Transverse colon (tissue), 4 donors: ENCODE data around the gene SYNE1. TPM values are rescaled to one million over a fixed set of nuclear protein-coding genes. Genes with fewer than 3 reads are reported as not detected.

Experiments used
- DNase-seq: peaks from one replicate; pipeline ENCODE4 v3.0.0-alpha.2; 2019
- H3K27ac ChIP-seq, 4 donors: fragments of 200-600 bp; sonication (generic); 2 replicates each; pipeline ENCODE4 v1.5.1; 2016 to 2018; ENCODE audit warnings: inconsistent platforms in 4 of 4
- H3K27me3 ChIP-seq: fragments of 200-600 bp; sonication (generic); 2 replicates; pipeline ENCODE4 v1.5.1; 2017; ENCODE audit warnings: inconsistent platforms
- H3K36me3 ChIP-seq, 4 donors: fragments of 200-600 bp; sonication (generic); 2 replicates each; pipeline ENCODE4 v1.5.1; 2017 to 2019; ENCODE audit warnings: inconsistent platforms in 4 of 4
- H3K4me1 ChIP-seq, 4 donors: fragments of 200-600 bp; sonication (generic); 2 replicates each; pipeline ENCODE4 v1.5.1; 2017 to 2020; ENCODE audit warnings: inconsistent platforms in 4 of 4
- H3K4me3 ChIP-seq, 4 donors: fragments of 200-600 bp; sonication (generic); 1 replicate in 1 of 4; 2 replicates in 3 of 4; pipeline versions ENCODE4 v1.5.1 to v1.6.1; 2017 to 2019; ENCODE audit warnings: inconsistent platforms in 4 of 4
- H3K9me3 ChIP-seq, 2 donors: fragments of 200-600 bp; sonication (generic); 2 replicates each; pipeline ENCODE4 v1.5.1; 2017 to 2019; ENCODE audit warnings: inconsistent platforms in 2 of 2
- CTCF ChIP-seq, 5 experiments: fragments of 200-600 bp in 3 of 5; fragments of 450-650 bp in 2 of 5; sonication (generic) in 3 of 5; IDR thresholded peaks; 1 replicate in 2 of 5; 2 replicates in 3 of 5; pipeline ENCODE4 v1.5.1; 2016 to 2017; ENCODE audit warnings: antibody characterized with exemption in 5 of 5, inconsistent platforms in 3 of 5, mild to moderate bottlenecking in 2 of 5, moderate library complexity in 1 of 5
- EP300 ChIP-seq: sonication (generic); formaldehyde crosslinking; IDR thresholded peaks from one replicate; pipeline ENCODE4 v1.6.1; 2017; ENCODE audit warnings: antibody characterized with exemption, low read depth
- POLR2A ChIP-seq: fragments of 450-650 bp; IDR thresholded peaks from one replicate; pipeline ENCODE4 v1.6.1; 2016; ENCODE audit warnings: antibody characterized with exemption, mild to moderate bottlenecking, moderate library complexity
- POLR2AphosphoS5 ChIP-seq, 3 donors: sonication (generic); formaldehyde crosslinking; IDR thresholded peaks; one replicate each; pipeline ENCODE4 v1.6.1; 2016; ENCODE audit warnings: antibody characterized with exemption in 3 of 3
- WGBS, 2 donors: methylation state at CpG; one replicate each; pipeline ENCODE4 v1.1.5; 2018; ENCODE audit warnings: low coverage in 1 of 2; 5-methylcytosine and 5-hydroxymethylcytosine counted together
- in situ Hi-C, 4 donors: fragments of 200-750 bp; cut with MboI; loops; one replicate each; pipeline versions ENCODE4 v1.15.0 to v1.15.1; 2017; ENCODE audit warnings: low sequenced_read_pairs in 3 of 4, low pct_ligation_motif_present in 1 of 4, low pct_unique_long_range_greater_than_20kb in 1 of 4
- intact Hi-C: fragments of 100-400 bp; cut with DNase I; formaldehyde crosslinking; loops from one replicate; pipeline ENCODE4 v1.15.1; 2023; ENCODE audit warnings: low total_unique reads
- total RNA-seq, 4 donors: library from RNA; depleted of rRNA; stranded (reverse); fragments of >200 nt; gene quantifications; one replicate each; pipeline ENCODE4 v1.1.0, GENCODE V29; 2016

SYNE1 gene
- total RNA-seq, 4 donors from 2014 or later = 31.4 to 87.2 (median 59.7) TPM

- H3K9me3 ChIP-seq = no peaks in the 10 kb centered on the region
- WGBS, 2 donors = 57 to 69% methylated on average over 3 to 6 of the region's 6 CpGs
- DNase-seq = peak; percentile 25
- H3K36me3 ChIP-seq = no peaks in the 10 kb centered on the region
- TF ChIP-seq CTCF (IDR thresholded peaks at IDR 0.05) = no peak
- no peak for TF ChIP-seq POLR2AphosphoS5 (IDR thresholded peaks at IDR 0.05)
- no peak for TF ChIP-seq EP300
- TF ChIP-seq POLR2A = no peak
- H3K27ac ChIP-seq = no peak overlapping the region
- intact Hi-C loops = no loop called here
- H3K4me3 ChIP-seq = no peak overlapping the region
- no peaks in the 10 kb centered on the region for H3K27me3 ChIP-seq
- in situ Hi-C loops = no loop called here
- H3K4me1 ChIP-seq = no peaks in the 10 kb centered on the region
Observed at GRCh38 chr6:152309648-152310047, 327.5 kb downstream of the SYNE1 start.

DNA sequence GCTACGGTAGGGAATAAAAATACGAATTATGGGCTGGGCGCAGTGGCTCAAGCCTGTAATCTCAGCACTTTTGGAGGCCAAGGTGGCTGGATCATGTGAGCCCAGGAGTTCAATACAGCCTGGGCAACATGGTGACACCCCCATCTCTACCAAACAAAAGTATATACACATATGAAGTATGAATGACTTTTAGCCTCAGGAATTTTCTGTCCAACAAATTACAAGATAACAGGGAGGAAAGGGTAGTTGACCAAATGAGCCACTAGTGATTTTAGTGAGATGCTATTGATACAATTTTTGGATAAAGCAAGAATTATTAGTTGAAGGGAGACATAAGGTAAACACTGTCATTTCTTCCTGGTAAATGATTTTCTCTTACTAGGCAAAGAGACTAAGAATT is 328.2 kb downstream of the SYNE1 start:
- no peak overlapping the region for H3K27ac ChIP-seq
- in situ Hi-C loops (no loop called here), intact Hi-C loops (no loop called here)
- 85% methylated on average over 3 of the region's 3 CpGs; no CpG with 5 or more reads in 1 of the 2 donors for WGBS, 2 donors
- no peaks in the 10 kb centered on the region for H3K27me3 ChIP-seq
- DNase-seq = no peak
- no peaks in the 10 kb centered on the region for H3K36me3 ChIP-seq
- no peaks in the 10 kb centered on the region for H3K4me1 ChIP-seq
- TF ChIP-seq POLR2A (no peak), EP300 (no peak)
- no peak overlapping the region for H3K4me3 ChIP-seq
- H3K9me3 ChIP-seq = no peaks in the 10 kb centered on the region

- no peaks in the 10 kb centered on the region for H3K9me3 ChIP-seq
- 88 to 89% methylated on average over 5 of the region's 5 CpGs for WGBS, 2 donors
- no peaks in the 10 kb centered on the region for H3K4me1 ChIP-seq
- no peak for DNase-seq
- in situ Hi-C loops = no loop called here
- intact Hi-C loops = no loop called here
- TF ChIP-seq POLR2AphosphoS5 (IDR thresholded peaks at IDR 0.05) (no peak), POLR2A (no peak), EP300 (no peak), CTCF (IDR thresholded peaks at IDR 0.05) (no peak)
- no peaks in the 10 kb centered on the region for H3K27me3 ChIP-seq
- H3K4me3 ChIP-seq = no peak overlapping the region
- no peaks in the 10 kb centered on the region for H3K36me3 ChIP-seq
- H3K27ac ChIP-seq = no peak overlapping the region
Observed at GRCh38 chr6:152308306-152308705, 328.9 kb downstream of the SYNE1 start.

DNA sequence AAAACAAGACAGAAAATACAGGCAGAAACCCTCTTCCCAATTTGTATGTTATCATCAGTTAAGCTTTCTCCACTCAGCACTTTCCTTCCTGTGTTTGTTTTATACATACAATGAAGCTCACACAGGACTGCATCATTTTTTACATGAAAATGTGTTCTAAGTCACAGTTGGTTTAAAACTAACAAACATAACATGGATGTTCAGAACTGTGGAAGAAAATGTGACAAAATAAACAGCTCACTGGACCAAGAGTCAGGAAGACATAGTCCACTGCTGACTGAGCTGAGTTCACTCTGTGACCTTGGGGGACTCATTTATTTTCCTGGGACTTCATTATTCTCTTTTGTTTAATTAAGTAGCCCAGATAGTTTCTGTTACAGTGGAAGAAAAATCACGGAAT is 331.5 kb downstream of the SYNE1 start:
- Histone ChIP-seq H3K27ac (no peak overlapping the region), H3K27me3 (no peaks in the 10 kb centered on the region), H3K9me3 (no peaks in the 10 kb centered on the region), H3K4me3 (no peak overlapping the region), H3K36me3 (no peaks in the 10 kb centered on the region), H3K4me1 (peaks cover 0 to 15% (median 3%) of the 10 kb centered on the region in 4 donors)
- DNase-seq = no peak
- intact Hi-C loops = no loop called here
- WGBS, 2 donors = 35 to 40% methylated on average over 1 of the region's 1 CpG
- in situ Hi-C loops = no loop called here
- TF ChIP-seq POLR2AphosphoS5 (IDR thresholded peaks at IDR 0.05) = no peak
- no peak for TF ChIP-seq POLR2A
- no peak for TF ChIP-seq CTCF (IDR thresholded peaks at IDR 0.05)
- TF ChIP-seq EP300 = no peak
